ENCODE measurements around the gene LIFR. TPM values are rescaled to one million over a fixed set of nuclear protein-coding genes. Genes with fewer than 3 reads are reported as not detected.

The LIFR gene
- polyA plus RNA-seq, 1 donor (not counting 4 experiments of a cell fraction or from before 2014, with no cell fraction given), result 1.1 TPM

DNA sequence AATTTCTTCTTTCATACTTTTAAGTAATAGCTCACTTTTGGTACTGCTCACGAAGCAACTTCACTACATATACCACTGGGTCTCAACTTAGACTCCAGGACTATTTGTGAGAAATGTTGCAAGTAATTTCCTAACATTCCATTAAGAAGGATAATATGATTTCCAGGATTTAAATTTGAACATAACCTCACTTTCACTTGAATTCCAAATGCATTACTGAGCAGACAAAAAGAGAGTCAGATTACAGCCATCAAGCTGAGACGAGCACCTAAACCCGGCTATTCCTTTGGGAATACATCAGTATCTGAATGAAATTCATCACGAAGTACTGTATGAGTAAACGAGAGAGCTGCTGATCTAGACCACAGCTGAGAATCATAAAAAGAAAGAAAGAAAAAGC lies 47.3 kb downstream of the LIFR start:
- no peak overlapping the region for H3K9ac ChIP-seq (ENCODE audit: control insufficient read depth, extremely low read depth, insufficient read depth, low read length)
- DNase-seq (ENCODE audit: low read depth, low spot score), result no peak

DNA sequence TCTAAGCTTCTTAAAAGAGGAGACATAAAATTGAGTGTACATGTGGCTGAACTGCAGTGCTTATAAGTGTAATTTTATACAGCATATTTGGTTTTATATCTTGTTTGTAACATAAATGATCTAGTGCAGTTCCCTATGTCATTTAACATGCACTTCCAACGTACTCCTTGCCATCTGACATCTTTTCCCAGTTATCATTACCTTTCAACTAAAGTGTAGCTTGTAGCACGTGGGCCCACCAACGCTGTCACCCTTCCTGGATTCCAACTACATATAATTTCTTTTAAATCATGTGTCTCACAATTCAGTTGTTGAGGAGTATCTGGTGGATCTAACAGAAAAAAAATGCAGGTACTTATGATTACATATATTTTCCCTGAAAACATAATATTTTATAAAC lies 50.1 kb downstream of the LIFR start:
- Histone ChIP-seq H3K27ac (ENCODE audit: control insufficient read depth, insufficient read depth, low read length) (no peak overlapping the region), H3K36me3 (ENCODE audit: control insufficient read depth in 2 of 2, extremely low read depth in 1 of 2, insufficient read depth in 2 of 2, low read length in 2 of 2) (no peaks in the 10 kb centered on the region), H3K4me1 (ENCODE audit: control insufficient read depth, extremely low read depth, insufficient read depth, low read length) (peaks cover 4% of the 10 kb centered on the region), H3K9me1 (ENCODE audit: control insufficient read depth, extremely low read depth, insufficient read depth, low read length) (no peaks in the 10 kb centered on the region), H3K9me3 (ENCODE audit: control insufficient read depth, low read depth, low read length) (no peaks in the 10 kb centered on the region), H4K20me1 (ENCODE audit: control insufficient read depth, extremely low read depth, insufficient read depth, low read length) (no peaks in the 10 kb centered on the region), H3K9ac (ENCODE audit: control insufficient read depth, extremely low read depth, insufficient read depth, low read length) (no peak overlapping the region), H3K4me2 (ENCODE audit: control insufficient read depth, extremely low read depth, insufficient read depth, low read depth, low read length) (no peak overlapping the region), H3K79me2 (ENCODE audit: control insufficient read depth, insufficient read depth, low read length) (no peaks in the 10 kb centered on the region), H3K27me3 (ENCODE audit: control insufficient read depth, extremely low read depth, insufficient read depth, low read length) (no peaks in the 10 kb centered on the region), H3K4me3 (ENCODE audit: control insufficient read depth in 2 of 3, extremely low read depth in 1 of 3, insufficient read depth in 2 of 3, low read depth in 1 of 3, low read length in 3 of 3) (no peak overlapping the region), H2AFZ (ENCODE audit: control insufficient read depth, low read length) (no peak overlapping the region)
- TF ChIP-seq EZH2 (IDR thresholded peaks at IDR 0.05; ENCODE audit: low read length), result no peak
- TF ChIP-seq, protein P1, sequence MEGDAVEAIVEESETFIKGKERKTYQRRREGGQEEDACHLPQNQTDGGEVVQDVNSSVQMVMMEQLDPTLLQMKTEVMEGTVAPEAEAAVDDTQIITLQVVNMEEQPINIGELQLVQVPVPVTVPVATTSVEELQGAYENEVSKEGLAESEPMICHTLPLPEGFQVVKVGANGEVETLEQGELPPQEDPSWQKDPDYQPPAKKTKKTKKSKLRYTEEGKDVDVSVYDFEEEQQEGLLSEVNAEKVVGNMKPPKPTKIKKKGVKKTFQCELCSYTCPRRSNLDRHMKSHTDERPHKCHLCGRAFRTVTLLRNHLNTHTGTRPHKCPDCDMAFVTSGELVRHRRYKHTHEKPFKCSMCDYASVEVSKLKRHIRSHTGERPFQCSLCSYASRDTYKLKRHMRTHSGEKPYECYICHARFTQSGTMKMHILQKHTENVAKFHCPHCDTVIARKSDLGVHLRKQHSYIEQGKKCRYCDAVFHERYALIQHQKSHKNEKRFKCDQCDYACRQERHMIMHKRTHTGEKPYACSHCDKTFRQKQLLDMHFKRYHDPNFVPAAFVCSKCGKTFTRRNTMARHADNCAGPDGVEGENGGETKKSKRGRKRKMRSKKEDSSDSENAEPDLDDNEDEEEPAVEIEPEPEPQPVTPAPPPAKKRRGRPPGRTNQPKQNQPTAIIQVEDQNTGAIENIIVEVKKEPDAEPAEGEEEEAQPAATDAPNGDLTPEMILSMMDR (optimal IDR thresholded peaks at IDR 0.05 in 1 of 3, IDR thresholded peaks at IDR 0.05 in 1 of 3, conservative IDR thresholded peaks at IDR 0.05 in 1 of 3; ENCODE audit: extremely low read depth in 1 of 3, insufficient read depth in 2 of 3, low read length in 3 of 3), result no peak
- FAIRE-seq, result no peak
- no peak for DNase-seq (ENCODE audit: low read depth, low spot score)
- dilution Hi-C loops (cut with MboI; ENCODE audit: extremely low pct_ligation_motif_present, low sequenced_read_pairs), result no loop called here

More for the DNA sequence above, 47.3 kb downstream of the LIFR start:
- no peaks in the 10 kb centered on the region for H3K27me3 ChIP-seq (ENCODE audit: control insufficient read depth, extremely low read depth, insufficient read depth, low read length)
- no peak overlapping the region for H2AFZ ChIP-seq (ENCODE audit: control insufficient read depth, low read length)
- no peak overlapping the region for H3K4me2 ChIP-seq (ENCODE audit: control insufficient read depth, extremely low read depth, insufficient read depth, low read depth, low read length)
- H3K36me3 ChIP-seq (ENCODE audit: control insufficient read depth in 2 of 2, extremely low read depth in 1 of 2, insufficient read depth in 2 of 2, low read length in 2 of 2), result no peaks in the 10 kb centered on the region
- no peaks in the 10 kb centered on the region for H3K79me2 ChIP-seq (ENCODE audit: control insufficient read depth, insufficient read depth, low read length)
- H3K4me3 ChIP-seq (ENCODE audit: control insufficient read depth in 2 of 3, extremely low read depth in 1 of 3, insufficient read depth in 2 of 3, low read depth in 1 of 3, low read length in 3 of 3), result no peak overlapping the region
- H3K9me1 ChIP-seq (ENCODE audit: control insufficient read depth, extremely low read depth, insufficient read depth, low read length), result no peaks in the 10 kb centered on the region
- no peak for TF ChIP-seq EZH2 (IDR thresholded peaks at IDR 0.05; ENCODE audit: low read length)
- TF ChIP-seq, protein P1 (optimal IDR thresholded peaks at IDR 0.05 in 1 of 3, IDR thresholded peaks at IDR 0.05 in 1 of 3, conservative IDR thresholded peaks at IDR 0.05 in 1 of 3; ENCODE audit: extremely low read depth in 1 of 3, insufficient read depth in 2 of 3, low read length in 3 of 3), result no peak
- dilution Hi-C loops (cut with MboI; ENCODE audit: extremely low pct_ligation_motif_present, low sequenced_read_pairs), result no loop called here
- no peaks in the 10 kb centered on the region for H4K20me1 ChIP-seq (ENCODE audit: control insufficient read depth, extremely low read depth, insufficient read depth, low read length)
- no peak overlapping the region for H3K27ac ChIP-seq (ENCODE audit: control insufficient read depth, insufficient read depth, low read length)
- FAIRE-seq, result peak; percentile 56
- H3K4me1 ChIP-seq (ENCODE audit: control insufficient read depth, extremely low read depth, insufficient read depth, low read length), result peaks cover 4% of the 10 kb centered on the region
- no peaks in the 10 kb centered on the region for H3K9me3 ChIP-seq (ENCODE audit: control insufficient read depth, low read depth, low read length)
